DMS153 treated with DMSO at 0.1 percent for 48 hours (cell line): ENCODE data around the gene MVB12A.

ENCODE experiments used
- DNase-seq: peaks from one replicate; lab custom pipeline; 2025; ENCODE audit not compliant: unreplicated experiment; lab: John Stamatoyannopoulos, UW

Gene MVB12A

DNA sequence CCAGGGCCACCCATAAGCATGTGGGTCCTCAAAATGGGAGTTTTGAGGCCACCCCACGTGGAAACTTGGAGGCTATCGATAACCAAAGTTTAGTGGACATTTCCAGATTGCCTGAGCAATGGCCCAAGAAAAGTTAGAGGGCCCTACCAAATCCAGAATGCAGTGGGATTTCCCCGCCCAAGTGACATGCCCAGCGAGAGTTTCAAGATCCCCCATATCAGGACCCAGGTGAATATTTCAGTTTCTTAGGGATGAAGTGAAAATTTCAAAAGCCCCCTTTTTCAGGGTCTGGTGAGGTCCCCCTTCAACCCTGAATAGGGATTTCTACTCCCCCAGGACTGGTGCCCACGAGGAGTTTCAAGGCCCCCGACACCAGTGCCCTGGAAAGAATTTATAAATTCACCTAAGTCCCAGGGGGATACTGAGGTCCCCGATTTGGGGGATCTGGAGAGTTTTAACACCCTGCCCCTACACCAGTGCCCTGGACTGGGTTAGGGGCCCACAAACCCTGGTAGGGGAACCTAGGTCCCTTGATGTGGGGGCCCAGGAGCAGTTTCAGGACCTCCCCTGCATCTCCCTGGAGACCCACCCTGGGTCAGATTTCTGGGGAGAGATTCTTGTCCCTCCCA is 15.1 kb upstream of the MVB12A start:
- no peak for DNase-seq

DNA sequence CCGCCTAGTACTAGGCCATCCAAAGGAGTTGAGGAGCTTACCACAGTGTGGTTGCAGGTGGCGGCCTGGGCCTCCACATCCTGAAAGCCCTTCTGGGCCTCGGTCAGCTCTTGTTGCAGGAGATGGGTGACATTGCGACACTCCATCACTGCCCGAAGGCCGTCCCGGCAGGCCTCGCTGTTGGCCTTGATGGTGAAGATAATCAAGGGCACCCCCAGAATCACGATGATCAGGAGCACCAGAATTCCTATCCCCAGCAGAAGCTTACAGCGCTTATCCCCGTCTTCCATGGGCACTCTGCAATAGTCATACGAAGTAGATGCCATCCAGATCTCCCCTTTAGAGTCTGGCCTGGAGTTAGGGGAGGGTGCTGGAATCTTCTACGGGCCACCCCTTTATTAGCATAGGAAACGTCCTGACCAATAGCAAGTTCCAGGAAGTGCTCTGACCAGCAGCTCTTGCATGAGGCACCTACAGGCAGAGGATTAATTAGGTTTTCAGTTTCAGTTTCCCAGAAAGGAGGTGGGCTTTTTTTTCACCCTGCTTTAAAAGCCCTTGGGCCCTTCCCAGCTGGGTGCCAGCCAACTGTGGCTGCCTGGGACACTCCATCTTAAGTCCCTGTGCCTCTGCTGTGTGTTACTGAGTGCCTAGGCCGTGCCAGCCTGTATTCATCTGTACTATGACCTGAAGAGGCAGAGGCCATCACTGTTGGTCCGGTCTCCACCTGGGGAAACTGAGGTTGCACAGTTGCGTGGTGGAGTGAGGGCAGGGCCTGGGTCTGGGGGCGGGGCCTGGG is 14.4 kb upstream of the MVB12A start, which contains the start of gene BST2:
Gene BST2, minus strand, starts transcription at position 381 of the 796 bp plus-strand sequence. Its CDS starts 55 bp downstream, at position 326.
- DNase-seq, result no peak

- DNase-seq, result no peak
These were observed 13.6 kb upstream of the MVB12A start for GRCh38 chr19:17406046-17406886.

GRCh38 chr19:17406887-17407196 is 13.0 kb upstream of the MVB12A start:
- DNase-seq, result no peak

DNA sequence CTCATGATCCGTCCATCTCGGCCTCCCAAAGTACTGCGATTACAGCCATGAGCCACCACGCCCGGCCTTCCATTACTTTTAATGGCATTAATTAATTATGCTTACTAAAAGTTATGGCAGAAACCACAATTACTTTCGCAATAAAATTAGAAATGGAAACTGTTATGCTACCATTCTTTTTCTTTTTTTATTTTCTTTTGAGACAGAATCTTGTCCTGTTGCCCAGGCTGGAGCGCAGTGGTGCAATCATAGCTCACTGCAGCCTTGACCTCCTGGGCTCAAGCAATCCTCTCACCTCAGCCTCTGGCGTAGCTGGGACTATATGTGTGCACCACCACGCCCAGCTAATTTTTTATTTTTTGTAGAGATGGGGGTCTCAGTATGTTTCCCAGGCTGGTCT is 9.9 kb upstream of the MVB12A start:
- DNase-seq, result no peak

GRCh38 chr19:17411801-17412200 is 8.0 kb upstream of the MVB12A start:
- no peak for DNase-seq

DNA sequence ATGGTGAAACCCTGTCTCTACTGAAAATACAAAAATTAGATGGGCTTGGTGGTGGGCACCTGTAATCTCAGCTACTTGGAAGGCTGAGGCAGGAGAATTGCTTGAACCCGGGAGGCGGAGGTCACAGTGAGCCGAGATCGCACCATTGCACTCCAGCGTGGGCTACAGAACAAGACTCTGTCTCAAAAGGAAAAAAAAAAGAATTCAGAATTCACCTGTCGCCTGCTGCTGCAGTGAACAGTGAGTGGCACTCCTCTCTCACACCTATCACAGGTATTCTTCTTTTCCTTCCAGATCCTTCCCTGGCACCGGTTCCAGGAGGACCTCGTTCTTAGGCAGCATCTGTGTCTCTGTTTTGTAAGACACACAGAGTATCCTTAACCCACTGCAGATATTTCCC is 5.8 kb upstream of the MVB12A start:
- DNase-seq, result no peak

DNA sequence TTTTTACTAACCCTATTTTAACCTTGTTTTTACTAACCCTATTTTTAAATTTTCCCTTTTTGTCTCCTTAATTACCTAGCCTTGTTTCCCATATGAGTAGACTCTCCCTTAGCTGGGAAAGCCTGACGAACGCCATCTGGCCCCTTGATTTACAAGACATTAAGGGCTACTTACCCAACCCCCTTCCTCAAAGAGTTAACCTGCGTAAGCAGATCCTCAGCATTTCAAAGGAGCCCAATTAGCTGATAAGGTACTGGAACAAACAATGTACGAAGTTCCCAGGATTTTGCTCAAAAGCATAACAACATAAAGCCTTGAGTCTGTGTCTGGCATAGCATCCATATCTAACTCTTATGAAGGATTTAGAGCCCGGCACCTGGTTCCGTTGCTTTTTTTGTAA is 4.7 kb upstream of the MVB12A start:
- DNase-seq, result no peak

DNA sequence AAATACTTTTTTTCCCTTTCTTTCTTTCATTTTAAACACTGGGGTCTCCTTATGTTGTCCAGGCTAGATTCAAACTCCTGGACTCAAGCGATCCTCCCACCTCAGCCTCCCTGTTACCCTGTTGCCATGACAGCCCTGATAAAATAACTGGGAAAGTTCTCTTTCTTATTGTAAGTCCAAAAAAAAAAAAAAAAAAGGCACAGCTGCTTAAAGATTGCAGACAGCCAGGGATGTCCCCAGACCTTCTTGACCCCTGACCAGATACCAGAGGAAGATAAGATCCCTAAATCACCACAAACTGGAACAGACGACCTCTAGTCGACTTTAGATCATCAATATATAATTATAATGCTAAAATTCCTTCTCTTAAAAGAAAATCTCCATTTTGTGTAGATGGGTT is 1.1 kb upstream of the MVB12A start:
- DNase-seq, result no peak

- no peak for DNase-seq
These were observed 660 bp upstream of the MVB12A start for GRCh38 chr19:17419154-17419620.

- no peak for DNase-seq
These were observed 653 bp downstream of the MVB12A start for GRCh38 chr19:17420475-17420924.

DNA sequence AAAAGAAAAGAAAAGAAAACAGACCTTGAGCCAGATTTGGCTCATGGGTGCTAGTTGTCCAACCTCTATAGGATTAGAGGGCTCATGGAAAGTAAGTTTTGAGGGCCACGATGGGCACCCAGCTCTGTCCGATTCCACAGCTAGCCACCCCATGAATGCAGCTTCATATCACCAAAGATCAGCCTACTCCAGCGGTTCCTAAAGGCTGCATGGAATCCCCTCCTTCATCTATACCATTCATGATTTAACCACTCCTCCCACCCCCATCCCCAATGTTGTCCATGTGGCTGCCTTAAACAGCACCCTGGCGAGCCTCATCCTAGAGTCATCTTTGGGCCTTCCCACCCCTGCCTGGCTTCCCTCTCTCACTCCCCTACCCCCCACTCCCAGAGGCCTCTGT is 2.1 kb downstream of the MVB12A start:
- no peak for DNase-seq

- DNase-seq, result no peak
These were observed 3.8 kb downstream of the MVB12A start for GRCh38 chr19:17423429-17424208.

GRCh38 chr19:17424743-17425365 is 5.0 kb downstream of the MVB12A start:
- no peak for DNase-seq

GRCh38 chr19:17429641-17430113 is 9.8 kb downstream of the MVB12A start:
- DNase-seq, result no peak

GRCh38 chr19:17431417-17431816 is 11.6 kb downstream of the MVB12A start:
- no peak for DNase-seq

DNA sequence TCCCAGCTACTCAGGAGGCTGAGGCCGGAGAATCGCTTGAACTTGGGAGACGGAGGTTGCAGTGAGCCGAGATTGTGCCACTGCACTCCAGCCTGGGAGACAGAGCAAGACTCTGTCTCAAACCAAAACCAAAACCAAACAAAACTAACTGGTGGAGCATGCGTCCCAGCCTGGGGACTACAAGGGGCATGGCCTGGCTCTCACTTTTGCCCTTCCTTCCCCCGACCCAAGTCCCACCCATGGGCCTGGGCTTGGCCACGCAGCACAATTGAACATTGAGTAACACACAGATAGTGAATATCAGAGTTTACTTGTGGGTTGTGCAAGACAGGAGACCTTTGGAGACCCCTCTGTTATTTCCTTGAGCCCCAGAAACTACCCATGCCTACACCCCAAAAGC is 15.4 kb downstream of the MVB12A start:
- DNase-seq, result no peak

DNA sequence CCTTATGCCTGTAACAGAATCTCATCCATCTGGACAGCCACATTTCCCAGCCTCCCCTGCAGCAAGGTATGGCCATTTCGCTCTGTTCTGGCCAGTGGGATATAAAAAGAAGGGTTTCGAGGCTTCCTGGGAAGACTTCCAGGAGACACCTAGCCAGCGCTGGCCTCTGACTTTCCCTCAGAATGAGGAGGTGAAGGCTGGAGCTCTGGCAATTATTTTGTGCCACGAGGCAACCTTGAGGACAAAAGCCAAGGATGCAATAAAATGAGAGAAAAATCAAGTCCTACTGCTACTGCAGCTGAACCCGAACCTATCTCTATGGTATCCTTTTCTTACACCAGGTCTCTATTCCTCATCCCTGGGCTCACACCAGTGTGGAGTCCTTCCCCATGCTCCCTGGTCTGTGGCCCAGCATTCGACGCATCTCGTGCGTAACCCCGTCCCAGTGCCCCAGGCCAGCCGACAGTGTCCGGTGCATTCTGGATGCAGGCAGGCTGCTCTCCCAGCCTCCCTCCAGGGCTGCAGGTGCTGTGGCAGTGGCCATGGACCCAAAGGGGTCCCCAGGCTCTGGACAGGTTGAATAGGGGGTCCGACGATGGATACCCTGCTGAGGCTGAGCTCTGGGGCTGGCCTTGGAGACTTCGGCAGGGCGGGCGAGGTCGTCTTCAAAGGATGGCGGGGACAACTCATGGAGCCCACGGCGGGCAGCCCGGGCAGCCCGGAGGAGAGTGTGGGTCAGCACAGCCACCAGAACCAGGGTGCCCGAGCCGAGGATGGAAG is 16.4 kb downstream of the MVB12A start:
- DNase-seq, result no peak

DNA sequence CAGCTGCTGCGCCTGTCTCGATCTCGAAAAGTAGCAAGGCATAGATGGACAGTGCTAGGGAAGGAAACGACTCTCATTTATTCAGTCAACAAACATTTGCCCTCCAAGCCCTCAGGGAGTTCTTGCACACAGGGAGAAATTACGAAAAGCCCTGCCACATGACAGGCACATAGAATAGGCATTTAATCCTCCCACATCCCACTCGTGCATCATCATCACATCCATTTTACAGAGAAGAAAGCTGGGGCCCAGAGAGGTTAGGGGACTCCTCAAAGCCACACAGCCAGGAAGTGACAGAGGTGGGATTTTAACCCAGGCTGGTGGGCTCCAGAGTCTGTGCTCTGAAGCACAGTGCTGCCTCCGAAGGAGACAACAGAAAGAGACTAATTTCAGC is 17.0 kb downstream of the MVB12A start:
- no peak for DNase-seq
